ENCODE results near the gene SP110.

The SP110 gene

GRCh38 chr2:230166557-230167170, 53.1 kb downstream of the SP110 start:
- no peak for TF ChIP-seq GATA3 (IDR thresholded peaks at IDR 0.05; ENCODE audit: low read depth, low read length)
- no peak for TF ChIP-seq GATA2 (IDR thresholded peaks at IDR 0.05; ENCODE audit: low read depth, low read length)

GRCh38 chr2:230164139-230164538, 55.6 kb downstream of the SP110 start:
- no peak for TF ChIP-seq GATA2 (IDR thresholded peaks at IDR 0.05; ENCODE audit: low read depth, low read length)
- TF ChIP-seq GATA3 (IDR thresholded peaks at IDR 0.05; ENCODE audit: low read depth, low read length), result no peak

- no peak for TF ChIP-seq GATA3 (IDR thresholded peaks at IDR 0.05; ENCODE audit: low read depth, low read length)
- TF ChIP-seq GATA2 (IDR thresholded peaks at IDR 0.05; ENCODE audit: low read depth, low read length), result no peak
Observed at GRCh38 chr2:230162981-230163380, 56.8 kb downstream of the SP110 start.

- TF ChIP-seq GATA3 (IDR thresholded peaks at IDR 0.05; ENCODE audit: low read depth, low read length) (no peak), GATA2 (IDR thresholded peaks at IDR 0.05; ENCODE audit: low read depth, low read length) (no peak)
Observed at GRCh38 chr2:230161184-230161583, 58.6 kb downstream of the SP110 start.

GRCh38 chr2:230160112-230160660, 59.6 kb downstream of the SP110 start:
- TF ChIP-seq GATA3 (IDR thresholded peaks at IDR 0.05; ENCODE audit: low read depth, low read length) (no peak), GATA2 (IDR thresholded peaks at IDR 0.05; ENCODE audit: low read depth, low read length) (no peak)

GRCh38 chr2:230158468-230158867, 61.3 kb downstream of the SP110 start:
- TF ChIP-seq GATA3 (IDR thresholded peaks at IDR 0.05; ENCODE audit: low read depth, low read length) (no peak), GATA2 (IDR thresholded peaks at IDR 0.05; ENCODE audit: low read depth, low read length) (no peak)

- TF ChIP-seq GATA3 (IDR thresholded peaks at IDR 0.05; ENCODE audit: low read depth, low read length) (no peak), GATA2 (IDR thresholded peaks at IDR 0.05; ENCODE audit: low read depth, low read length) (no peak)
Observed at GRCh38 chr2:230156782-230157699, 62.7 kb downstream of the SP110 start.

GRCh38 chr2:230155359-230155758, 64.4 kb downstream of the SP110 start:
- TF ChIP-seq GATA3 (IDR thresholded peaks at IDR 0.05; ENCODE audit: low read depth, low read length), result no peak
- no peak for TF ChIP-seq GATA2 (IDR thresholded peaks at IDR 0.05; ENCODE audit: low read depth, low read length)

- TF ChIP-seq GATA3 (IDR thresholded peaks at IDR 0.05; ENCODE audit: low read depth, low read length) (no peak), GATA2 (IDR thresholded peaks at IDR 0.05; ENCODE audit: low read depth, low read length) (no peak)
Observed at GRCh38 chr2:230153390-230153976, 66.3 kb downstream of the SP110 start.

- no peak for TF ChIP-seq GATA2 (IDR thresholded peaks at IDR 0.05; ENCODE audit: low read depth, low read length)
- no peak for TF ChIP-seq GATA3 (IDR thresholded peaks at IDR 0.05; ENCODE audit: low read depth, low read length)
Observed at GRCh38 chr2:230152334-230152733, 67.5 kb downstream of the SP110 start.

GRCh38 chr2:230144355-230144754, 75.4 kb downstream of the SP110 start:
- no peak for TF ChIP-seq GATA2 (IDR thresholded peaks at IDR 0.05; ENCODE audit: low read depth, low read length)

GRCh38 chr2:230140667-230141066, 79.1 kb downstream of the SP110 start:
- no peak for TF ChIP-seq GATA3 (IDR thresholded peaks at IDR 0.05; ENCODE audit: low read depth, low read length)
- TF ChIP-seq GATA2 (IDR thresholded peaks at IDR 0.05; ENCODE audit: low read depth, low read length), result no peak

- TF ChIP-seq GATA3 (IDR thresholded peaks at IDR 0.05; ENCODE audit: low read depth, low read length) (no peak), GATA2 (IDR thresholded peaks at IDR 0.05; ENCODE audit: low read depth, low read length) (no peak)
Observed at GRCh38 chr2:230137902-230138539, 81.8 kb downstream of the SP110 start.

GRCh38 chr2:230135130-230135525, 84.7 kb downstream of the SP110 start:
- no peak for TF ChIP-seq GATA3 (IDR thresholded peaks at IDR 0.05; ENCODE audit: low read depth, low read length)
- TF ChIP-seq GATA2 (IDR thresholded peaks at IDR 0.05; ENCODE audit: low read depth, low read length), result no peak
